ENCODE results near the gene FHOD1. TPM values are rescaled to one million over a fixed set of nuclear protein-coding genes. Genes with fewer than 3 reads are reported as not detected.

Gene FHOD1
- polyA plus RNA-seq, 2 of the 4 experiments (the other 2 are of a cell fraction), result 16.1 to 33.6 TPM

DNA sequence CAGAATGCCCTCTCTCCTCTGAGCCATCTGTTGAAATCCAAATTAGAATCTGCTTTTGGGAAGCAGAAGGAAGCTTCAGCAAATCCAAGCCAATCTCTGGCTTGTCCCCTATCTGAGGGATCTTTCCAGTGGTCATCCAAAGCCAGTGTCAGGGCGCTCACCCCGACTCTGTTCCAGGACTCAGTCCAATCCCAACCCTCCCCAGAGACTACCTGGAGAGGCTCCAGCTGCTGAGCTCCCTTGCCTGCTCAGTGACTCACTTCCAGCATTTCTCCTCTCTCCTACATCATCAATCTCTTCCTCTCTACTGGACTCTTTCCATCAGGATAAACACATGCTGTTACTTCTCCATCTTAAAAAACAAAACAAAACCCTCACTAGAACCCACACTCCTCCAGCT, 65.9 kb downstream of the FHOD1 start (continued):
- TF ChIP-seq TFCP2L1 (CRISPR knock-in tag; IDR thresholded peaks at IDR 0.05), result no peak
- no peak for TF ChIP-seq ZC3H11A (IDR thresholded peaks at IDR 0.05)
- no peak for TF ChIP-seq POLR2A (IDR thresholded peaks at IDR 0.05; ENCODE audit: low read length)
- no peak for TF ChIP-seq SREBF2 (IDR thresholded peaks at IDR 0.05)
- TF ChIP-seq TP53 (CRISPR knock-in tag; IDR thresholded peaks at IDR 0.05), result no peak
- no peak for TF ChIP-seq RAD21 (conservative IDR thresholded peaks at IDR 0.05 in 1 of 2, IDR thresholded peaks at IDR 0.05 in 1 of 2)
- TF ChIP-seq KDM1A (IDR thresholded peaks at IDR 0.05; ENCODE audit: low read depth), result no peak
- TF ChIP-seq MYC (IDR thresholded peaks at IDR 0.05; ENCODE audit: borderline replicate concordance, low read length), result no peak
- no peak for TF ChIP-seq RARB (CRISPR knock-in tag; IDR thresholded peaks at IDR 0.05)

DNA sequence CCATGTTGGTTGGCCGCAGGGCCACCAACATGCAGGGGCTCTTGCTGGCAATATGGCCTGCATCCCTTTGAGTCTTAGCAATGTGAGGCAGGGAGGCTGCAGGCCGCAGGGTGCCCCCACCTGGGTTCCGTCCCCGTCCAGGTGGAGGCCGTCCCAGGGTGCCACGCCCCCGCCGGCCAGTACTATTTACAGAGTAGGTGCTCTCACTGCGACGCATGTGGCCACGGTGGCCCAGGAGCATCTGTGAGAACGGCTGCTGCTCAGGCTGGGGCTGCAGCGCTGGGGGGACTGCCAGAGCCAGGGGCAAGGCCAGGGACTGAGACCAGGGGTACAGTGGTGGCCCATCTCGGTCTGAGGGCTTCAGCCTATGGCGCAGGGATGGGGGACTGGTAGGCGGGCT, 67.1 kb downstream of the FHOD1 start:
- ATAC-seq (no peak), FAIRE-seq (no peak), DNase-seq (ENCODE audit: low read depth in 1 of 2, low spot score in 1 of 2) (no peak)
- Histone ChIP-seq H3K9me3 (no peaks in the 10 kb centered on the region), H3K4me2 (no peak overlapping the region), H3K4me1 (peaks cover 27% of the 10 kb centered on the region), H3K27ac (no peak overlapping the region), H3K4me3 (no peak overlapping the region)
- TF ChIP-seq SMC3 (IDR thresholded peaks at IDR 0.05) (no peak), HOXB5 (CRISPR knock-in tag; IDR thresholded peaks at IDR 0.05) (no peak), RARB (CRISPR knock-in tag; IDR thresholded peaks at IDR 0.05) (no peak), ZSCAN20 (CRISPR knock-in tag; IDR thresholded peaks at IDR 0.05) (no peak), RAD21 (conservative IDR thresholded peaks at IDR 0.05 in 1 of 2, IDR thresholded peaks at IDR 0.05 in 1 of 2) (no peak), MYC (IDR thresholded peaks at IDR 0.05; ENCODE audit: borderline replicate concordance, low read length) (no peak), BHLHE40 (IDR thresholded peaks at IDR 0.05; ENCODE audit: low read depth, low read length) (no peak), GATA3 (IDR thresholded peaks at IDR 0.05; ENCODE audit: borderline replicate concordance) (no peak), CBX8 (IDR thresholded peaks at IDR 0.05) (no peak), HDAC2 (IDR thresholded peaks at IDR 0.05) (no peak), KDM1A (IDR thresholded peaks at IDR 0.05; ENCODE audit: low read depth) (no peak), CEBPB (IDR thresholded peaks at IDR 0.05) (no peak), TFCP2L1 (CRISPR knock-in tag; IDR thresholded peaks at IDR 0.05) (no peak)
- TF ChIP-seq, protein P1, sequence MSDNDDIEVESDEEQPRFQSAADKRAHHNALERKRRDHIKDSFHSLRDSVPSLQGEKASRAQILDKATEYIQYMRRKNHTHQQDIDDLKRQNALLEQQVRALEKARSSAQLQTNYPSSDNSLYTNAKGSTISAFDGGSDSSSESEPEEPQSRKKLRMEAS (IDR thresholded peaks at IDR 0.05), result no peak
- TF ChIP-seq, protein P2, sequence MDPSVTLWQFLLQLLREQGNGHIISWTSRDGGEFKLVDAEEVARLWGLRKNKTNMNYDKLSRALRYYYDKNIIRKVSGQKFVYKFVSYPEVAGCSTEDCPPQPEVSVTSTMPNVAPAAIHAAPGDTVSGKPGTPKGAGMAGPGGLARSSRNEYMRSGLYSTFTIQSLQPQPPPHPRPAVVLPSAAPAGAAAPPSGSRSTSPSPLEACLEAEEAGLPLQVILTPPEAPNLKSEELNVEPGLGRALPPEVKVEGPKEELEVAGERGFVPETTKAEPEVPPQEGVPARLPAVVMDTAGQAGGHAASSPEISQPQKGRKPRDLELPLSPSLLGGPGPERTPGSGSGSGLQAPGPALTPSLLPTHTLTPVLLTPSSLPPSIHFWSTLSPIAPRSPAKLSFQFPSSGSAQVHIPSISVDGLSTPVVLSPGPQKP (IDR thresholded peaks at IDR 0.05; ENCODE audit: low read depth, low read length), result no peak
- ChIA-PET CTCF (interaction anchor here (1.1 kb wide), 1 partner anchor 25 kb away, joined by 5 read pairs; no protein-coding TSS in a partner anchor), POLR2A (no interaction called here)
- WGBS (ENCODE audit: missing lambda C conversion rate), result 82% methylated on average over 11 of the region's 16 CpGs

DNA sequence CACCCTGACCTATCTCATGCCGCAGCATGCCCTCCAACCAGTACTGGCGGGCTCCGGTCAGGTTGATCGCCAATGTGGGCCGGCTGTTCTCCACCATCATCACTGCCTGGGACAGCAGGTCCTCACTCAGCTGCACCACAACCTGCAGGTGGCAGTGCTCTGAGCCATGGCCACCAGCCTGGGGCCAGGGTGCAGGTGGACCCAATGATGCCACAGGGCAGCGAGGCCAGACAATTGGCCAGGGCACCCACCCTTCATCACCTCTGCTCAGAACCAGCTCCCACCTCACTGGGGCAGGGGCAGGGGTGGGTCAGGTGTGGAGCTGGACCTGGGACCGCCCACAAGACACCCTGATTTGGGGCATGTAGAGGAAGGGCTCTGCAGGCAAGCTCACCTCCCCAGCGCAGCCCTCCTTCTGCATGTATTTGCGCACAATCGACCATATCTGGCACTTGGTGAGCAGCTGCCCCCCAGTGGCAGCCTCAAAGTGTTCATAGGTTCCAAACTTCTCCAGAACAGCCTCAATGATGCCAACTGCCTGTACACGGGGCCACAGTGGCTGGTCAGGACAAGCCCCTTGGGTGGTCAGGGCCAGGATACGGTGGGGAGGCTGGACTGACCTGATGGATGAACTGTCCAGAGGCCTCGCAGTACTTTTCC, 67.7 kb downstream of the FHOD1 start:
- H3K4me1 ChIP-seq, result peaks cover 30% of the 10 kb centered on the region
- H3K4me2 ChIP-seq, result no peak overlapping the region
- ATAC-seq, result no peak
- ChIA-PET CTCF (interaction anchor here (0.8 to 1.2 kb wide), 4 partner anchors 11 to 219 kb away, joined by 3 to 5 read pairs (median 4); partner anchors contain the start of gene CES3), POLR2A (interaction anchor here (0.9 kb wide), 1 partner anchor 10 kb away, joined by 3 read pairs; the partner anchor contains the start of gene NOL3)
- no peaks in the 10 kb centered on the region for H3K9me3 ChIP-seq
- no peak overlapping the region for H3K4me3 ChIP-seq
- TF ChIP-seq RAD21 (conservative IDR thresholded peaks at IDR 0.05 in 1 of 2, IDR thresholded peaks at IDR 0.05 in 1 of 2) (peak in 1 of 2 experiments; percentile 58; a peak in 3 of 5 replicates), MYC (IDR thresholded peaks at IDR 0.05; ENCODE audit: borderline replicate concordance, low read length) (no peak)
- TF ChIP-seq, protein P3, sequence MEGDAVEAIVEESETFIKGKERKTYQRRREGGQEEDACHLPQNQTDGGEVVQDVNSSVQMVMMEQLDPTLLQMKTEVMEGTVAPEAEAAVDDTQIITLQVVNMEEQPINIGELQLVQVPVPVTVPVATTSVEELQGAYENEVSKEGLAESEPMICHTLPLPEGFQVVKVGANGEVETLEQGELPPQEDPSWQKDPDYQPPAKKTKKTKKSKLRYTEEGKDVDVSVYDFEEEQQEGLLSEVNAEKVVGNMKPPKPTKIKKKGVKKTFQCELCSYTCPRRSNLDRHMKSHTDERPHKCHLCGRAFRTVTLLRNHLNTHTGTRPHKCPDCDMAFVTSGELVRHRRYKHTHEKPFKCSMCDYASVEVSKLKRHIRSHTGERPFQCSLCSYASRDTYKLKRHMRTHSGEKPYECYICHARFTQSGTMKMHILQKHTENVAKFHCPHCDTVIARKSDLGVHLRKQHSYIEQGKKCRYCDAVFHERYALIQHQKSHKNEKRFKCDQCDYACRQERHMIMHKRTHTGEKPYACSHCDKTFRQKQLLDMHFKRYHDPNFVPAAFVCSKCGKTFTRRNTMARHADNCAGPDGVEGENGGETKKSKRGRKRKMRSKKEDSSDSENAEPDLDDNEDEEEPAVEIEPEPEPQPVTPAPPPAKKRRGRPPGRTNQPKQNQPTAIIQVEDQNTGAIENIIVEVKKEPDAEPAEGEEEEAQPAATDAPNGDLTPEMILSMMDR (IDR thresholded peaks at IDR 0.05), result peak; percentile 30; the same call in 2 of the 3 replicates
- TF ChIP-seq, protein P1 (IDR thresholded peaks at IDR 0.05), result no peak
- no peak overlapping the region for H3K27ac ChIP-seq
- DNase-seq (ENCODE audit: low read depth in 1 of 2, low spot score in 1 of 2), result peak in 1 of 2 experiments; percentile 57
- 71% methylated on average over 6 of the region's 13 CpGs for WGBS (ENCODE audit: missing lambda C conversion rate)
- FAIRE-seq, result no peak

Small RNAs within 50 kb of the gene (small RNA-seq; reads per million reads assigned to genes)
- 0 to 6.3 (median 2.0) reads per million in 6 experiments for gene MIR328

Other genes with a start within 250 kb of the FHOD1 start
- 35.9 and 61.3 TPM in 2 replicates for gene CBFB, start 218.3 kb downstream of the FHOD1 start, polyA plus RNA-seq (2011; rRNA removed)
- 26.0 to 29.3 TPM (median 27.7 TPM) in 3 replicates for gene CBFB, start 218.3 kb downstream of the FHOD1 start, polyA plus RNA-seq (2017; fragmentation: RNase III; extraction: RNeasy Plus Mini Kit Qiagen cat#74134 plus additional on column Dnase treatment)
- 37.6 and 48.6 TPM in 2 replicates for gene PHAF1, start 137.5 kb downstream of the FHOD1 start, polyA plus RNA-seq (2011; rRNA removed)
- 20.7 to 21.6 TPM (median 20.9 TPM) in 3 replicates for gene PHAF1, start 137.5 kb downstream of the FHOD1 start, polyA plus RNA-seq (2017; fragmentation: RNase III; extraction: RNeasy Plus Mini Kit Qiagen cat#74134 plus additional on column Dnase treatment)
- gene B3GNT9, start 96.5 kb downstream of the FHOD1 start, polyA plus RNA-seq (2011; rRNA removed), result 6.8 and 8.5 TPM in 2 replicates
- gene B3GNT9, start 96.5 kb downstream of the FHOD1 start, polyA plus RNA-seq (2017; fragmentation: RNase III; extraction: RNeasy Plus Mini Kit Qiagen cat#74134 plus additional on column Dnase treatment), result 6.7 to 9.3 TPM (median 9.0 TPM) in 3 replicates
- 7.8 and 9.1 TPM in 2 replicates for gene TRADD, start 87.6 kb downstream of the FHOD1 start, polyA plus RNA-seq (2011; rRNA removed)
- gene TRADD, start 87.6 kb downstream of the FHOD1 start, polyA plus RNA-seq (2017; fragmentation: RNase III; extraction: RNeasy Plus Mini Kit Qiagen cat#74134 plus additional on column Dnase treatment), result 13.2 to 15.2 TPM (median 15.2 TPM) in 3 replicates
- 5.4 and 5.6 TPM in 2 replicates for gene FBXL8, start 87.5 kb downstream of the FHOD1 start, polyA plus RNA-seq (2011; rRNA removed)
- gene FBXL8, start 87.5 kb downstream of the FHOD1 start, polyA plus RNA-seq (2017; fragmentation: RNase III; extraction: RNeasy Plus Mini Kit Qiagen cat#74134 plus additional on column Dnase treatment), result 12.5 to 14.4 TPM (median 13.1 TPM) in 3 replicates
- gene HSF4, start 82.7 kb downstream of the FHOD1 start, polyA plus RNA-seq (2011; rRNA removed), result 8.3 and 11.7 TPM in 2 replicates
- 15.3 to 22.0 TPM (median 18.9 TPM) in 3 replicates for gene HSF4, start 82.7 kb downstream of the FHOD1 start, polyA plus RNA-seq (2017; fragmentation: RNase III; extraction: RNeasy Plus Mini Kit Qiagen cat#74134 plus additional on column Dnase treatment)
- 22.6 and 24.4 TPM in 2 replicates for gene NOL3, start 76.9 kb downstream of the FHOD1 start, polyA plus RNA-seq (2011; rRNA removed)
- 38.5 to 41.3 TPM (median 39.1 TPM) in 3 replicates for gene NOL3, start 76.9 kb downstream of the FHOD1 start, polyA plus RNA-seq (2017; fragmentation: RNase III; extraction: RNeasy Plus Mini Kit Qiagen cat#74134 plus additional on column Dnase treatment)
- gene MATCAP1, start 63.5 kb downstream of the FHOD1 start, polyA plus RNA-seq (2011; rRNA removed), result 7.2 and 7.5 TPM in 2 replicates
- gene MATCAP1, start 63.5 kb downstream of the FHOD1 start, polyA plus RNA-seq (2017; fragmentation: RNase III; extraction: RNeasy Plus Mini Kit Qiagen cat#74134 plus additional on column Dnase treatment), result 16.1 to 23.5 TPM (median 20.8 TPM) in 3 replicates
- 0.06 TPM in 1 of 2 replicates, not detected in the other for gene EXOC3L1, start 57.3 kb downstream of the FHOD1 start, polyA plus RNA-seq (2011; rRNA removed)
- gene EXOC3L1, start 57.3 kb downstream of the FHOD1 start, polyA plus RNA-seq (2017; fragmentation: RNase III; extraction: RNeasy Plus Mini Kit Qiagen cat#74134 plus additional on column Dnase treatment), result not detected in 3 replicates
- gene E2F4, start 55.3 kb downstream of the FHOD1 start, polyA plus RNA-seq (2011; rRNA removed), result 65.1 and 71.8 TPM in 2 replicates
- gene E2F4, start 55.3 kb downstream of the FHOD1 start, polyA plus RNA-seq (2017; fragmentation: RNase III; extraction: RNeasy Plus Mini Kit Qiagen cat#74134 plus additional on column Dnase treatment), result 66.0 to 69.6 TPM (median 66.6 TPM) in 3 replicates
- gene ELMO3, start 48.4 kb downstream of the FHOD1 start, polyA plus RNA-seq (2011; rRNA removed), result 0.62 and 1.0 TPM in 2 replicates
- 1.3 to 1.5 TPM (median 1.4 TPM) in 3 replicates for gene ELMO3, start 48.4 kb downstream of the FHOD1 start, polyA plus RNA-seq (2017; fragmentation: RNase III; extraction: RNeasy Plus Mini Kit Qiagen cat#74134 plus additional on column Dnase treatment)
- 70.2 and 73.5 TPM in 2 replicates for gene TMEM208, start 20.4 kb downstream of the FHOD1 start, polyA plus RNA-seq (2011; rRNA removed)
- 103 to 114 TPM (median 114 TPM) in 3 replicates for gene TMEM208, start 20.4 kb downstream of the FHOD1 start, polyA plus RNA-seq (2017; fragmentation: RNase III; extraction: RNeasy Plus Mini Kit Qiagen cat#74134 plus additional on column Dnase treatment)
- 0.83 and 1.1 TPM in 2 replicates for gene SLC9A5, start 1.5 kb upstream of the FHOD1 start, polyA plus RNA-seq (2011; rRNA removed)
- 1.6 to 2.6 TPM (median 2.5 TPM) in 3 replicates for gene SLC9A5, start 1.5 kb upstream of the FHOD1 start, polyA plus RNA-seq (2017; fragmentation: RNase III; extraction: RNeasy Plus Mini Kit Qiagen cat#74134 plus additional on column Dnase treatment)
- 10.0 and 17.7 TPM in 2 replicates for gene PLEKHG4, start 32.1 kb upstream of the FHOD1 start, polyA plus RNA-seq (2011; rRNA removed)
- gene PLEKHG4, start 32.1 kb upstream of the FHOD1 start, polyA plus RNA-seq (2017; fragmentation: RNase III; extraction: RNeasy Plus Mini Kit Qiagen cat#74134 plus additional on column Dnase treatment), result 15.6 to 16.6 TPM (median 15.9 TPM) in 3 replicates
- gene KCTD19, start 79.3 kb upstream of the FHOD1 start, polyA plus RNA-seq (2011; rRNA removed), result 1.1 and 2.4 TPM in 2 replicates
- 0.57 to 1.00 TPM (median 0.76 TPM) in 3 replicates for gene KCTD19, start 79.3 kb upstream of the FHOD1 start, polyA plus RNA-seq (2017; fragmentation: RNase III; extraction: RNeasy Plus Mini Kit Qiagen cat#74134 plus additional on column Dnase treatment)
- 0.57 and 0.93 TPM in 2 replicates for gene LRRC36, start 79.3 kb upstream of the FHOD1 start, polyA plus RNA-seq (2011; rRNA removed)
- 0.25 to 0.48 TPM (median 0.44 TPM) in 3 replicates for gene LRRC36, start 79.3 kb upstream of the FHOD1 start, polyA plus RNA-seq (2017; fragmentation: RNase III; extraction: RNeasy Plus Mini Kit Qiagen cat#74134 plus additional on column Dnase treatment)
- gene TPPP3, start 146.0 kb upstream of the FHOD1 start, polyA plus RNA-seq (2011; rRNA removed), result 9.4 and 10.6 TPM in 2 replicates
- gene TPPP3, start 146.0 kb upstream of the FHOD1 start, polyA plus RNA-seq (2017; fragmentation: RNase III; extraction: RNeasy Plus Mini Kit Qiagen cat#74134 plus additional on column Dnase treatment), result 8.7 to 10.9 TPM (median 9.6 TPM) in 3 replicates
- 3.5 and 3.8 TPM in 2 replicates for gene ZDHHC1, start 169.0 kb upstream of the FHOD1 start, polyA plus RNA-seq (2011; rRNA removed)
- 5.0 to 7.2 TPM (median 5.9 TPM) in 3 replicates for gene ZDHHC1, start 169.0 kb upstream of the FHOD1 start, polyA plus RNA-seq (2017; fragmentation: RNase III; extraction: RNeasy Plus Mini Kit Qiagen cat#74134 plus additional on column Dnase treatment)
- gene HSD11B2, start 183.6 kb upstream of the FHOD1 start, polyA plus RNA-seq (2011; rRNA removed), result 0.53 and 0.75 TPM in 2 replicates
- 0.93 to 1.6 TPM (median 1.2 TPM) in 3 replicates for gene HSD11B2, start 183.6 kb upstream of the FHOD1 start, polyA plus RNA-seq (2017; fragmentation: RNase III; extraction: RNeasy Plus Mini Kit Qiagen cat#74134 plus additional on column Dnase treatment)
- gene ATP6V0D1, start 233.7 kb upstream of the FHOD1 start, polyA plus RNA-seq (2011; rRNA removed), result 45.6 and 45.7 TPM in 2 replicates
- gene ATP6V0D1, start 233.7 kb upstream of the FHOD1 start, polyA plus RNA-seq (2017; fragmentation: RNase III; extraction: RNeasy Plus Mini Kit Qiagen cat#74134 plus additional on column Dnase treatment), result 96.5 to 103 TPM (median 101 TPM) in 3 replicates
- not detected in 2 replicates for gene AGRP, start 236.1 kb upstream of the FHOD1 start, polyA plus RNA-seq (2011; rRNA removed)
- gene AGRP, start 236.1 kb upstream of the FHOD1 start, polyA plus RNA-seq (2017; fragmentation: RNase III; extraction: RNeasy Plus Mini Kit Qiagen cat#74134 plus additional on column Dnase treatment), result not detected in 3 replicates